GM12864 (cell line): ENCODE results near the gene DNAH8.

Source experiments
- DNase-seq: peaks from one replicate; pipeline ENCODE4 v3.0.0-alpha.2; 2011; ENCODE audit warnings: low read depth
- H3K4me3 ChIP-seq: 2 replicates; pipeline ENCODE4 v1.5.1; 2011; ENCODE audit warnings: mild to moderate bottlenecking, low read depth, low read length, control low read depth
- TF ChIP-seq, protein P1 (sequence below): IDR thresholded peaks from 2 replicates; pipeline ENCODE4 v1.5.1; 2011; ENCODE audit warnings: low read depth, mild to moderate bottlenecking, moderate library complexity, low read length, control low read depth, inconsistent platforms; ENCODE audit errors: missing control alignments

The DNAH8 gene

DNA sequence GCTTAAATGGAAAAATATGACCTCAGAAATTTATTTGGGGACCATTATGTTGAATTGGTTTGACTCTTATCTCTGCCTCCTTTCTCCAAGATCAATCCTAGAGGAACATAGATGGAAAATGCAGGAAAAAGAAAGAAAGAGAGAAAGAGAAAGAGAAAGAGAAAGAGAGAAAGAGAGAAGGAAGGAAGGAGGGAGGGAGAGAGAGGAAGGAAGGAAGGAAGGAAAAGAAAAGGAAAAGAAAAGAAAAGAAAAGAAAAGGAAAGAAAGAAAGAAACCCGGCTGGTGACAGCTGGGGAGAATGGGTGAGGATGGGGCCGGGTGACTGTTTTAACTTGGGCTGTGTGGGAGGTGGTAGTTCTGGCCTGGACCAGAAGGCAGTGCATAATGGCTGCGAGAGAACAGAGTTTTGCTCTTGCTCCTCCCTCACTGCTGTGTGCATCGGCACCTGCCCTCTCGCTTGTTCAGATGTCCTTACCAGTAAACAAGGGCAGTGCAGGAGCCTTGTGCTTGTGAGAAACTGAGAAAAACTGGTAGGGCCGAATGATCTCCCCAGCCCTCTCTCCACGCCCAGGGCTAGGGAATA is 36.8 kb upstream of the DNAH8 start:
- H3K4me3 ChIP-seq: no peak overlapping the region
- DNase-seq: no peak
- TF ChIP-seq, protein P1, sequence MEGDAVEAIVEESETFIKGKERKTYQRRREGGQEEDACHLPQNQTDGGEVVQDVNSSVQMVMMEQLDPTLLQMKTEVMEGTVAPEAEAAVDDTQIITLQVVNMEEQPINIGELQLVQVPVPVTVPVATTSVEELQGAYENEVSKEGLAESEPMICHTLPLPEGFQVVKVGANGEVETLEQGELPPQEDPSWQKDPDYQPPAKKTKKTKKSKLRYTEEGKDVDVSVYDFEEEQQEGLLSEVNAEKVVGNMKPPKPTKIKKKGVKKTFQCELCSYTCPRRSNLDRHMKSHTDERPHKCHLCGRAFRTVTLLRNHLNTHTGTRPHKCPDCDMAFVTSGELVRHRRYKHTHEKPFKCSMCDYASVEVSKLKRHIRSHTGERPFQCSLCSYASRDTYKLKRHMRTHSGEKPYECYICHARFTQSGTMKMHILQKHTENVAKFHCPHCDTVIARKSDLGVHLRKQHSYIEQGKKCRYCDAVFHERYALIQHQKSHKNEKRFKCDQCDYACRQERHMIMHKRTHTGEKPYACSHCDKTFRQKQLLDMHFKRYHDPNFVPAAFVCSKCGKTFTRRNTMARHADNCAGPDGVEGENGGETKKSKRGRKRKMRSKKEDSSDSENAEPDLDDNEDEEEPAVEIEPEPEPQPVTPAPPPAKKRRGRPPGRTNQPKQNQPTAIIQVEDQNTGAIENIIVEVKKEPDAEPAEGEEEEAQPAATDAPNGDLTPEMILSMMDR: no peak

DNA sequence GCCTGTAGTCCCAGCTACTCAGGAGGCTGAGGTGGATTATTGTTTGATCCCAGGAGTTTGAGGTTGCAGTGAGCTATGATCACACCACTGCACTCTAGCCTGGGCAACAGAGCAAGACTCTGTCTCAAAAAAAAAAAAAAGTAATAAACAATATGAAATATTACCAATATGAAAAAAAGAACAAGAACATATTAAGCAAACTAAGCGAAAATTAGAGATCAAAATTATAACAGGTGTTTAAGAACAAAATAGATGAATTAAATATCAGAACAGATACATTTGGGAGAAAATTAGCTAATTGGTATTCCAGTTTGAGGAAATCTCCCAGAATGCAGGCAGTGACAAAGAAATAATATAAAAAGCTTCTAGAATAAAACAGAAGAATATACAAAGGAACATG is 35.4 kb upstream of the DNAH8 start:
- H3K4me3 ChIP-seq: no peak overlapping the region
- TF ChIP-seq, protein P1: no peak
- no peak for DNase-seq

DNA sequence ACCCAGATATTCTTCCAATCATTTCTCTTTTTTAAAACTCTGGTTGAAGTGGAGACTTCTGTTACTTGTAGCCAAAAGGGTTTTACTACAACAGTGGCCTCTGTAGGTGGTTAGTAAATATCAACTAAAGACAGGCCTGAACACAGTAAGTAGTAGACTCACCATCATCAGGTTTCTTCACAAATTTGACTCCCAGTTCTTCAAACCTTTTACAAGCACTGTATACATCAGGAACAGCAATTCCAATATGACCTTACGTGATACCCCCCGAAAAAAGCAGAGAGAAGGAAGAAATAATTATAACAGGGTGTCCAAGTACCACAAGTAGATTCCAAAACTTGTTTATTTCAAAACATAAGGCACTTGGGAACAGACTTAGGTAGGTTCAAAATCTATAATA is 33.3 kb upstream of the DNAH8 start:
- H3K4me3 ChIP-seq: no peak overlapping the region
- no peak for DNase-seq
- TF ChIP-seq, protein P1: no peak

DNA sequence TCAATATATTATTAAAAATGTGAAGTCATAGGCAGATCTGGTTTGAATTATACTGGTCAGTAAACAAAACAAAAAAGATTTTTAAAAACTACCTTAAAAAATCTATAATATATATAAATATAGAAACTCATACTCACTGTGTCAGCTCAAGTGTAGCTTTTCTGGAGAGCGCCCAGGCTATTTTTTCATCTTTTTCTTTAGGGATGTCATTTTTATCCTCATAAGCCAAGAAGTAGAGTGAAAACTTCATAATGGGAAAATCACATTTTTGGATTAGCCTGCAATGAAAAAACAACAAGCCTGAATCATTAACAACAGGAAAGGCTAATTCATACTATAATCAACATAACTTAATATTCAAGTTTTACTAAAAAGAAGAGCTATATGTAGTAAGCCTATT is 30.9 kb upstream of the DNAH8 start:
- H3K4me3 ChIP-seq: no peak overlapping the region
- TF ChIP-seq, protein P1: no peak
- no peak for DNase-seq

DNA sequence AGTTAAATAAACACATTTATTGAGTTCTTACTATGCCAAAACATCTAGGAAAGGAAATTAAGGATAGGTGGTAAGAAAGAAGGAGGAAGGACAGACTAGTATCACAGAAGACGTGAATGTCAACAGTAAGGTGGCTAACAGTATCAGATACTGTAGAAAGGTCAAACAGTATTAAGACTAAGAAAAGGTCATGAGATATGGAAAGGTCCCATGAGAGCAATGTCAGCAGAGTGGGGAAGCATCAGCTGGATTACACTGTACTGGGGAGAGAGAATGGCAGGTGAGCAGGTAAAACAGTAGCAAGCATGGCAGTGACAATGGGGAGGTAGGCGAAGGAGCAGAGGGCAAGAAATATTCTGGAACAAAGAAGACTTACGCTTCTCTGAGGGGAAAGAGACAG is 30.2 kb upstream of the DNAH8 start:
- no peak for DNase-seq
- no peak overlapping the region for H3K4me3 ChIP-seq
- TF ChIP-seq, protein P1: no peak

DNA sequence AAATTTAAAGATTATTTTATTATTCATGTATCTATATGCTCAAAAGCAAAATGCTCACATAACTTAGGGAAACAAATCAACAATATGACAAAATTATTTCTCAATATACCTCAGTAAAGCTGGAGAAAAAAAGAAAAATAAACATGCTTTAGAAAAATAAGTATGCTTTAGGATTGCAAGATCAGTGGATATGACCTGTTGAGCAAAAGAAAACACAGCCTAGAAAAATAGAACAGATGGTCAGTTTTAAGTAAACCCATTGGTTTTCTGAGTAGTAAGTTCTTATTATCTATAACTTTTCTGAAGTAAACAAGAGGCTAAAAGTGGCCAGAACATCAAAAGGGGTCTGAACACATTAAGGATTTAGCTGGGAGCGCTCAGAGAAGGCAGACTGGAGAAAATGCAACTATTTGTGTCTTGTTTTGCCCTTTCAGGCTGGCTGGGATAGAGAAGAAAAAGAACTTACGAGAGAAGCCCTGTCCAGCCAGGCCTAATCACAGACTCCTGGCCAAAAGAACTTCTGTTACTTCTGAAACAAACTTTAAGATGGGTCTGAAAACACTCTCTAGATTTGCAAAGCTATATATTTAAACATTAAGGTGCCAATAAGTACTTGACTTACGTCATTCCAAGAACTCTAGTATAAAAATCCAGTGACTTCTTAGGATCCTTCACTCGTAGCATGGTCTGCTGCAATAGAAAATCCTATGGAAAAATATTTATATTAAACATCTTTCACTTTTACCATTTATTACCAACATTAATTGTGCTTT is 28.7 kb upstream of the DNAH8 start:
- TF ChIP-seq, protein P1: no peak

DNA sequence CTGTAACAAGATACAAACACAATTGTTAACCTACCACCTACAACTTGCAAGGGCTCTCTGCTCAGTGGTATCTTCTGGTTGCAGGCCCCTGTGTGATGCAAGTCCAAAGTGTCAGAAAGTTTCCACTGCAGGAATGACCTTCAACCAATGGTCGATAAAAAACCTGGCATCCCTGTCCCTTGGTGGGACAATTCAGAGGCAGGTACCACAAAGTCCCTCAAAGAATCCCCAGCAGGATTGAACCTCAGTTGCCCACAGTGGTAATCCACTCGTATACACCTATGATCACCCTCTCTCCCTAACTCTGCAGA is 28.1 kb upstream of the DNAH8 start:
- DNase-seq: no peak
- no peak overlapping the region for H3K4me3 ChIP-seq
- TF ChIP-seq, protein P1: no peak

More for the DNA sequence above, 28.7 kb upstream of the DNAH8 start:
- H3K4me3 ChIP-seq: no peak overlapping the region
- no peak for DNase-seq
